WTC11 (cell line): ENCODE measurements around the gene SPECC1L. TPM values are rescaled to one million over a fixed set of nuclear protein-coding genes. Genes with fewer than 3 reads are reported as not detected.

Experiments
- ATAC-seq: fragments of 200-7000 bp; cut with Tn5 transposase; 2 replicates; pipeline ENCODE4 v1.10.0; 2021; ENCODE audit warnings: mild to moderate bottlenecking, moderate library complexity
- CTCF ChIA-PET: fragments of 300-600 bp; sonication (Branson Sonifier 250); formaldehyde crosslinking; loops from one replicate; lab custom pipeline; 2021; ENCODE audit warnings: antibody characterized with exemption; lab: Charles Lee
- POLR2A ChIA-PET: fragments of 350-600 bp; sonication (Branson Sonifier 250); formaldehyde crosslinking; loops from one replicate; lab custom pipeline; 2021; ENCODE audit warnings: antibody characterized with exemption; lab: Charles Lee
- DNase-seq: peaks from one replicate; pipeline ENCODE4 v3.0.0; 2021; ENCODE audit warnings: low spot score
- H3K27ac Mint-ChIP-seq: 2 replicates; pipeline ENCODE4 v1.8.0; 2021; ENCODE audit warnings: mixed read lengths
- H3K27me3 Mint-ChIP-seq: 2 replicates; pipeline ENCODE4 v1.8.0; 2021; ENCODE audit warnings: low read depth, mild to moderate bottlenecking, moderate library complexity, mixed read lengths
- H3K36me3 Mint-ChIP-seq: 2 replicates; pipeline ENCODE4 v1.8.0; 2021; ENCODE audit warnings: mixed read lengths
- H3K4me1 Mint-ChIP-seq: 2 replicates; pipeline ENCODE4 v1.8.0; 2022; ENCODE audit warnings: mixed read lengths
- H3K4me3 Mint-ChIP-seq: 2 replicates; pipeline ENCODE4 v1.8.0; 2021; ENCODE audit warnings: mild to moderate bottlenecking, moderate library complexity, mixed read lengths
- H3K9me3 Mint-ChIP-seq: 2 replicates; pipeline ENCODE4 v1.8.0; 2021; ENCODE audit warnings: mixed read lengths
- ATF1 ChIP-seq: sonication (generic); formaldehyde crosslinking; IDR thresholded peaks from 2 replicates; pipeline ENCODE4 v1.8.1; 2023; ENCODE audit warnings: mild to moderate bottlenecking, moderate library complexity, missing genetic modification reagents
- CREB1 ChIP-seq: sonication (generic); formaldehyde crosslinking; IDR thresholded peaks from 2 replicates; pipeline ENCODE4 v1.8.0; 2023; ENCODE audit warnings: mild to moderate bottlenecking, missing genetic modification reagents
- ESRRA ChIP-seq: sonication (generic); formaldehyde crosslinking; IDR thresholded peaks from 2 replicates; pipeline ENCODE4 v1.8.1; 2022; ENCODE audit warnings: mild to moderate bottlenecking, missing genetic modification reagents, borderline replicate concordance
- FOXJ3 ChIP-seq: sonication (generic); formaldehyde crosslinking; IDR thresholded peaks from 2 replicates; pipeline ENCODE4 v1.9.0; 2021; ENCODE audit warnings: missing genetic modification reagents, mild to moderate bottlenecking, borderline replicate concordance
- GABPB1 ChIP-seq: sonication (generic); formaldehyde crosslinking; IDR thresholded peaks from 2 replicates; pipeline ENCODE4 v1.8.1; 2023; ENCODE audit warnings: mild to moderate bottlenecking, missing genetic modification reagents
- HMGA2 ChIP-seq: fragments of 250-450 bp; sonication (Bioruptor Pico); IDR thresholded peaks from 2 replicates; pipeline ENCODE4 v1.4.0; 2021; ENCODE audit warnings: mild to moderate bottlenecking, moderate library complexity
- JAZF1 ChIP-seq: fragments of 250-450 bp; sonication (Bioruptor Pico); IDR thresholded peaks from 2 replicates; pipeline ENCODE4 v1.9.0; 2021; ENCODE audit warnings: moderate library complexity, mild to moderate bottlenecking, inconsistent platforms
- KAT7 ChIP-seq: sonication (generic); formaldehyde crosslinking; IDR thresholded peaks from 2 replicates; pipeline ENCODE4 v1.8.1; 2023; ENCODE audit warnings: missing genetic modification reagents, mild to moderate bottlenecking, borderline replicate concordance
- NFE2L1 ChIP-seq: sonication (generic); formaldehyde crosslinking; IDR thresholded peaks from 2 replicates; pipeline ENCODE4 v1.8.1; 2023; ENCODE audit warnings: missing genetic modification reagents
- NFYB ChIP-seq: sonication (generic); formaldehyde crosslinking; conservative IDR thresholded peaks from 2 replicates; pipeline ENCODE4 v1.8.0; 2022; ENCODE audit warnings: low read depth, missing genetic modification reagents
- NR3C1 ChIP-seq: sonication (generic); formaldehyde crosslinking; conservative IDR thresholded peaks from 2 replicates; pipeline ENCODE4 v1.8.1; 2023; ENCODE audit warnings: low read depth, mild to moderate bottlenecking, missing genetic modification reagents
- OVOL2 ChIP-seq: fragments of 250-450 bp; sonication (Bioruptor Pico); IDR thresholded peaks from 2 replicates; pipeline ENCODE4 v1.9.0; 2021; ENCODE audit warnings: mild to moderate bottlenecking, borderline replicate concordance
- ZNF121 ChIP-seq: sonication (generic); formaldehyde crosslinking; IDR thresholded peaks from 2 replicates; pipeline ENCODE4 v1.8.0; 2023; ENCODE audit warnings: missing genetic modification reagents
- ZNF232 ChIP-seq: sonication (generic); formaldehyde crosslinking; IDR thresholded peaks from 2 replicates; pipeline ENCODE4 v1.8.0; 2022; ENCODE audit warnings: mild to moderate bottlenecking, missing genetic modification reagents
- total RNA-seq: library from RNA; stranded (reverse); gene quantifications from 3 replicates; pipeline ENCODE4 v1.2.3, GENCODE V29; 2021
- TF ChIP-seq, protein P1 (sequence below): sonication (generic); formaldehyde crosslinking; IDR thresholded peaks from 2 replicates; pipeline ENCODE4 v1.8.1; 2022; ENCODE audit warnings: low read depth, mild to moderate bottlenecking, moderate library complexity, missing genetic modification reagents, borderline replicate concordance
- TF ChIP-seq, protein P2 (sequence below): sonication (generic); formaldehyde crosslinking; IDR thresholded peaks from 2 replicates; pipeline ENCODE4 v1.8.0; 2022; ENCODE audit warnings: missing genetic modification reagents
- TF ChIP-seq, protein P3 (sequence below): sonication (generic); formaldehyde crosslinking; IDR thresholded peaks from 2 replicates; pipeline ENCODE4 v1.8.1; 2023; ENCODE audit warnings: mild to moderate bottlenecking, missing genetic modification reagents, borderline replicate concordance
- TF ChIP-seq, protein P4 (sequence below): fragments of 250-450 bp; sonication (Bioruptor Pico); IDR thresholded peaks from 2 replicates; pipeline ENCODE4 v1.9.0; 2021; ENCODE audit warnings: moderate library complexity, mild to moderate bottlenecking, inconsistent platforms, borderline replicate concordance

SPECC1L gene
- total RNA-seq, 1 experiment from 2014 or later = 44.6 TPM

DNA sequence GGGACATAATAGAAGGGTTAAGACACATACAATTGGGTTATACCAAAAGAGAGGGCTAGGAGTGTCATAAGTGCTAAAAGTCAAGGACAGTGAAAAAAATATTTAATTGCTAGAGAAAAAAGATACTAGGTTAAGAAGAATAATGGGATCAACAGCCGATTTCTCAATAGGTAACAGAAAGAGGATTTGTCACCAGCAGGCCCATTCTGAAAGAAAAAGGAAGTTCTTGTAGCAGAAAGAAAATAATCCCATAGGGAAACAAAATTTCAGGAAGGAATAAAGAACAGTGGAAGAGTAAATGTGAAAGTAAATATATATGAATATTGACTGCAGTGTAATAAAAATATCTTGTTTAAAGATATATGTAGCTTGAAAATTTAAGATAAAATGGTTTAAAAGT, 113.5 kb downstream of the SPECC1L start:
- peaks cover 6% of the 10 kb centered on the region; the same call in 1 of the 2 replicates for H3K36me3 Mint-ChIP-seq
- TF ChIP-seq NFE2L1 (CRISPR knock-in tag) (no peak), NFYB (CRISPR knock-in tag) (no peak), ZNF232 (CRISPR knock-in tag) (no peak), ZNF121 (CRISPR knock-in tag) (no peak), OVOL2 (no peak), FOXJ3 (CRISPR knock-in tag) (no peak), JAZF1 (CRISPR knock-in tag) (no peak), GABPB1 (CRISPR knock-in tag) (no peak), CREB1 (CRISPR knock-in tag) (no peak), ESRRA (CRISPR knock-in tag) (no peak), KAT7 (no peak)
- TF ChIP-seq, protein P1, sequence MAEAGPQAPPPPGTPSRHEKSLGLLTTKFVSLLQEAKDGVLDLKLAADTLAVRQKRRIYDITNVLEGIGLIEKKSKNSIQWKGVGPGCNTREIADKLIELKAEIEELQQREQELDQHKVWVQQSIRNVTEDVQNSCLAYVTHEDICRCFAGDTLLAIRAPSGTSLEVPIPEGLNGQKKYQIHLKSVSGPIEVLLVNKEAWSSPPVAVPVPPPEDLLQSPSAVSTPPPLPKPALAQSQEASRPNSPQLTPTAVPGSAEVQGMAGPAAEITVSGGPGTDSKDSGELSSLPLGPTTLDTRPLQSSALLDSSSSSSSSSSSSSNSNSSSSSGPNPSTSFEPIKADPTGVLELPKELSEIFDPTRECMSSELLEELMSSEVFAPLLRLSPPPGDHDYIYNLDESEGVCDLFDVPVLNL = no peak
- TF ChIP-seq, protein P2, sequence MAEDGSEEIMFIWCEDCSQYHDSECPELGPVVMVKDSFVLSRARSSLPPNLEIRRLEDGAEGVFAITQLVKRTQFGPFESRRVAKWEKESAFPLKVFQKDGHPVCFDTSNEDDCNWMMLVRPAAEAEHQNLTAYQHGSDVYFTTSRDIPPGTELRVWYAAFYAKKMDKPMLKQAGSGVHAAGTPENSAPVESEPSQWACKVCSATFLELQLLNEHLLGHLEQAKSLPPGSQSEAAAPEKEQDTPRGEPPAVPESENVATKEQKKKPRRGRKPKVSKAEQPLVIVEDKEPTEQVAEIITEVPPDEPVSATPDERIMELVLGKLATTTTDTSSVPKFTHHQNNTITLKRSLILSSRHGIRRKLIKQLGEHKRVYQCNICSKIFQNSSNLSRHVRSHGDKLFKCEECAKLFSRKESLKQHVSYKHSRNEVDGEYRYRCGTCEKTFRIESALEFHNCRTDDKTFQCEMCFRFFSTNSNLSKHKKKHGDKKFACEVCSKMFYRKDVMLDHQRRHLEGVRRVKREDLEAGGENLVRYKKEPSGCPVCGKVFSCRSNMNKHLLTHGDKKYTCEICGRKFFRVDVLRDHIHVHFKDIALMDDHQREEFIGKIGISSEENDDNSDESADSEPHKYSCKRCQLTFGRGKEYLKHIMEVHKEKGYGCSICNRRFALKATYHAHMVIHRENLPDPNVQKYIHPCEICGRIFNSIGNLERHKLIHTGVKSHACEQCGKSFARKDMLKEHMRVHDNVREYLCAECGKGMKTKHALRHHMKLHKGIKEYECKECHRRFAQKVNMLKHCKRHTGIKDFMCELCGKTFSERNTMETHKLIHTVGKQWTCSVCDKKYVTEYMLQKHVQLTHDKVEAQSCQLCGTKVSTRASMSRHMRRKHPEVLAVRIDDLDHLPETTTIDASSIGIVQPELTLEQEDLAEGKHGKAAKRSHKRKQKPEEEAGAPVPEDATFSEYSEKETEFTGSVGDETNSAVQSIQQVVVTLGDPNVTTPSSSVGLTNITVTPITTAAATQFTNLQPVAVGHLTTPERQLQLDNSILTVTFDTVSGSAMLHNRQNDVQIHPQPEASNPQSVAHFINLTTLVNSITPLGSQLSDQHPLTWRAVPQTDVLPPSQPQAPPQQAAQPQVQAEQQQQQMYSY (CRISPR knock-in tag) = no peak
- TF ChIP-seq, protein P3, sequence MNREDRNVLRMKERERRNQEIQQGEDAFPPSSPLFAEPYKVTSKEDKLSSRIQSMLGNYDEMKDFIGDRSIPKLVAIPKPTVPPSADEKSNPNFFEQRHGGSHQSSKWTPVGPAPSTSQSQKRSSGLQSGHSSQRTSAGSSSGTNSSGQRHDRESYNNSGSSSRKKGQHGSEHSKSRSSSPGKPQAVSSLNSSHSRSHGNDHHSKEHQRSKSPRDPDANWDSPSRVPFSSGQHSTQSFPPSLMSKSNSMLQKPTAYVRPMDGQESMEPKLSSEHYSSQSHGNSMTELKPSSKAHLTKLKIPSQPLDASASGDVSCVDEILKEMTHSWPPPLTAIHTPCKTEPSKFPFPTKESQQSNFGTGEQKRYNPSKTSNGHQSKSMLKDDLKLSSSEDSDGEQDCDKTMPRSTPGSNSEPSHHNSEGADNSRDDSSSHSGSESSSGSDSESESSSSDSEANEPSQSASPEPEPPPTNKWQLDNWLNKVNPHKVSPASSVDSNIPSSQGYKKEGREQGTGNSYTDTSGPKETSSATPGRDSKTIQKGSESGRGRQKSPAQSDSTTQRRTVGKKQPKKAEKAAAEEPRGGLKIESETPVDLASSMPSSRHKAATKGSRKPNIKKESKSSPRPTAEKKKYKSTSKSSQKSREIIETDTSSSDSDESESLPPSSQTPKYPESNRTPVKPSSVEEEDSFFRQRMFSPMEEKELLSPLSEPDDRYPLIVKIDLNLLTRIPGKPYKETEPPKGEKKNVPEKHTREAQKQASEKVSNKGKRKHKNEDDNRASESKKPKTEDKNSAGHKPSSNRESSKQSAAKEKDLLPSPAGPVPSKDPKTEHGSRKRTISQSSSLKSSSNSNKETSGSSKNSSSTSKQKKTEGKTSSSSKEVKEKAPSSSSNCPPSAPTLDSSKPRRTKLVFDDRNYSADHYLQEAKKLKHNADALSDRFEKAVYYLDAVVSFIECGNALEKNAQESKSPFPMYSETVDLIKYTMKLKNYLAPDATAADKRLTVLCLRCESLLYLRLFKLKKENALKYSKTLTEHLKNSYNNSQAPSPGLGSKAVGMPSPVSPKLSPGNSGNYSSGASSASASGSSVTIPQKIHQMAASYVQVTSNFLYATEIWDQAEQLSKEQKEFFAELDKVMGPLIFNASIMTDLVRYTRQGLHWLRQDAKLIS (CRISPR knock-in tag) = no peak
- TF ChIP-seq, protein P4, sequence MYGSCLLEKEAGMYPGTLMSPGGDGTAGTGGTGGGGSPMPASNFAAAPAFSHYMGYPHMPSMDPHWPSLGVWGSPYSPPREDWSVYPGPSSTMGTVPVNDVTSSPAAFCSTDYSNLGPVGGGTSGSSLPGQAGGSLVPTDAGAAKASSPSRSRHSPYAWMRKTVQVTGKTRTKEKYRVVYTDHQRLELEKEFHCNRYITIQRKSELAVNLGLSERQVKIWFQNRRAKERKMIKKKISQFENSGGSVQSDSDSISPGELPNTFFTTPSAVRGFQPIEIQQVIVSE = no peak

DNA sequence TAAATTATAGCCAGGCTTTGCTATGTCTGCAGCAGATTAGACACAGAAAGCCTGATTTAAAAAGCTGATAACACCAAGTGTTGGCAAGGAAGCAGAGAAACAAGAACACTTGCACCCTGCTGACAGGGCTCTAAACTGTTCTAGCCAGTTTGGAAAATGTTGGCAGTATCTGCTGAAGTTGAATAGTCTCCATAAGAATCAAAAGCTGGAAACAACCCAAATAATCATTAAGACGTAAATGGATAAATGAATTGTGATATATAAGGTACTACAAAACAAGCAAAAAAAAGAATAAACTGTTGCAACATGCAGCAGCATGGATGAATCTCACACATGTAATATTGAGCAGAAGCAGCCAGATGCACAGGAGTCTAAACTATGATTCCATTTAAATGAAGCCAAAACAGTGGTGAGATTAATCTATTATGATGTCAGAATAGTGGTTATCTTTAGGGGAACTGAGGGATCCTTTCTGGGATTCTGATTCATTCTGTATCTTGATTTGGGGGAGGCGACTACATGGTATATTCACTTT, 116.4 kb downstream of the SPECC1L start:
- H3K9me3 Mint-ChIP-seq = peaks cover 3% of the 10 kb centered on the region; the same call in 1 of the 2 replicates
- H3K4me3 Mint-ChIP-seq = no peak overlapping the region
- peaks cover 4% of the 10 kb centered on the region; the same call in 1 of the 2 replicates for H3K36me3 Mint-ChIP-seq
- no peak for DNase-seq
- 0 out of 2 replicates have a peak, but pooled peaks cover 2% of the 10 kb centered on the region for H3K4me1 Mint-ChIP-seq
- no peak for ATAC-seq
- CTCF ChIA-PET = interaction anchor here (1.6 kb wide), 1 partner anchor 35 kb away, joined by 3 read pairs; no protein-coding TSS in a partner anchor
- POLR2A ChIA-PET = no interaction called here
- no peak overlapping the region for H3K27ac Mint-ChIP-seq
- H3K27me3 Mint-ChIP-seq = no peaks in the 10 kb centered on the region
- TF ChIP-seq JAZF1 (CRISPR knock-in tag) = no peak
- no peak for TF ChIP-seq ATF1 (CRISPR knock-in tag)
- no peak for TF ChIP-seq CREB1 (CRISPR knock-in tag)
- no peak for TF ChIP-seq NR3C1 (CRISPR knock-in tag)
- TF ChIP-seq HMGA2 (CRISPR knock-in tag) = no peak

More for the DNA sequence above, 113.5 kb downstream of the SPECC1L start:
- peak overlapping the region; percentile 20; the same call in 1 of the 2 replicates for H3K27ac Mint-ChIP-seq
- POLR2A ChIA-PET = no interaction called here
- H3K9me3 Mint-ChIP-seq = peaks cover 3% of the 10 kb centered on the region; the same call in 1 of the 2 replicates
- no peaks in the 10 kb centered on the region for H3K4me1 Mint-ChIP-seq
- no peaks in the 10 kb centered on the region for H3K27me3 Mint-ChIP-seq
- DNase-seq (no peak), ATAC-seq (no peak)
- CTCF ChIA-PET = no interaction called here
- no peak overlapping the region for H3K4me3 Mint-ChIP-seq
